HepG2 (cell line): Measurements from ENCODE around the gene RCOR1. TPM values are rescaled to one million over a fixed set of nuclear protein-coding genes. Genes with fewer than 3 reads are reported as not detected.

Experiments
- ATAC-seq: fragments of 200-7000 bp; cut with Tn5 transposase; 3 replicates; pipeline ENCODE4 v1.9.1; 2020; ENCODE audit warnings: mild to moderate bottlenecking, moderate library complexity
- BruUV-seq: library from RNA; stranded (reverse); fragments of 400-500 nt; replicated peaks from 2 replicates; lab custom pipeline; 2021; lab: Mats Ljungman, UMichigan
- CTCF ChIA-PET: fragments of 300-600 bp; formaldehyde crosslinking; extraction: SDS; loops from one replicate; lab custom pipeline; 2021; ENCODE audit warnings: low total read pairs, inconsistent platforms, low intra/inter-chr PET ratio; lab: Yijun Ruan, JAX
- POLR2A ChIA-PET: fragments of 350-600 bp; sonication (Branson Sonifier 250); formaldehyde crosslinking; loops from one replicate; lab custom pipeline; 2020; ENCODE audit warnings: antibody characterized with exemption, inconsistent platforms; lab: Yijun Ruan, JAX
- DNase-seq: peaks from one replicate; pipeline ENCODE4 v3.0.0-alpha.2; 2015; ENCODE audit warnings: low spot score
- FAIRE-seq: peaks from 3 replicates; lab custom pipeline; 2011; peaks lifted over from hg19 to GRCh38; lab: Jason Lieb, UNC
- H2AFZ ChIP-seq: one replicate; pipeline ENCODE4 v1.6.1; 2011; ENCODE audit warnings: low read length, inconsistent platforms
- H3K27ac ChIP-seq: fragments of 300-600 bp; 3 replicates; pipeline ENCODE4 v1.8.0; 2011; ENCODE audit warnings: mixed run types, mild to moderate bottlenecking, mixed read lengths, low read length, inconsistent platforms; ENCODE audit not compliant: insufficient read depth; ENCODE audit errors: extremely low read length
- H3K27me3 ChIP-seq, 2 experiments: fragments of 200-600 bp in 1 of 2; 2 replicates in 1 of 2; 3 replicates in 1 of 2; pipeline versions ENCODE4 v1.6.0 to v1.8.0; 2011; ENCODE audit warnings: low read length in 2 of 2, mild to moderate bottlenecking in 2 of 2, moderate library complexity in 2 of 2, inconsistent platforms in 1 of 2; ENCODE audit not compliant: insufficient read depth in 2 of 2, control insufficient read depth in 1 of 2
- H3K36me3 ChIP-seq, 2 experiments: fragments of 200-600 bp in 1 of 2; replicated peaks in 1 of 2; 2 replicates in 1 of 2; 3 replicates in 1 of 2; pipeline versions ENCODE4 v1.5.1 to v1.8.0; 2011; ENCODE audit warnings: low read length in 2 of 2, inconsistent platforms in 1 of 2; ENCODE audit not compliant: insufficient read depth in 2 of 2, control insufficient read depth in 1 of 2
- H3K4me1 ChIP-seq: 2 replicates; pipeline ENCODE4 v1.5.1; 2012; ENCODE audit warnings: low read length, inconsistent platforms; ENCODE audit not compliant: insufficient read depth
- H3K4me2 ChIP-seq: 2 replicates; pipeline ENCODE4 v1.6.0; 2011; ENCODE audit warnings: low read depth, low read length, inconsistent platforms
- H3K4me3 ChIP-seq, 3 experiments: fragments of 200-600 bp in 1 of 3; sonication (generic), shearing (Covaris generic) in 1 of 3; replicated peaks in 1 of 3; 2 replicates each; pipeline ENCODE4 v1.5.1; 2011 to 2016; ENCODE audit warnings: low read length in 3 of 3, inconsistent platforms in 2 of 3, low read depth in 2 of 3, mild to moderate bottlenecking in 2 of 3, control low read depth in 1 of 3, mixed read lengths in 1 of 3; ENCODE audit not compliant: insufficient read depth in 1 of 3
- H3K79me2 ChIP-seq: one replicate; pipeline ENCODE4 v1.6.1; 2011; ENCODE audit warnings: low read length, inconsistent platforms; ENCODE audit not compliant: insufficient read depth
- H3K9ac ChIP-seq: 2 replicates; pipeline ENCODE4 v1.6.0; 2011; ENCODE audit warnings: mild to moderate bottlenecking, low read depth, low read length, inconsistent platforms; ENCODE audit not compliant: insufficient read depth
- H3K9me3 ChIP-seq: 2 replicates; pipeline ENCODE4 v1.5.1; 2012; ENCODE audit warnings: mild to moderate bottlenecking, low read length
- H4K20me1 ChIP-seq: 2 replicates; pipeline ENCODE4 v1.6.0; 2011; ENCODE audit warnings: inconsistent platforms, mild to moderate bottlenecking, low read length, moderate library complexity; ENCODE audit not compliant: insufficient read depth
- DBP ChIP-seq: sonication (generic); formaldehyde crosslinking; IDR thresholded peaks from 2 replicates; pipeline ENCODE4 v1.4.0; 2020; ENCODE audit warnings: missing genetic modification reagents; ENCODE audit errors: not compliant biosample characterization
- LRRFIP1 ChIP-seq: sonication (generic); formaldehyde crosslinking; conservative IDR thresholded peaks from 2 replicates; pipeline ENCODE4 v1.4.0; 2020; ENCODE audit warnings: missing genetic modification reagents
- RAD51 ChIP-seq: fragments of 450-650 bp; IDR thresholded peaks from 2 replicates; pipeline ENCODE4 v1.6.1; 2016; ENCODE audit warnings: borderline replicate concordance
- REL ChIP-seq: sonication (generic); formaldehyde crosslinking; conservative IDR thresholded peaks from 2 replicates; pipeline ENCODE4 v1.8.0; 2022; ENCODE audit warnings: mild to moderate bottlenecking, missing genetic modification reagents, moderate library complexity
- SIX4 ChIP-seq: sonication (generic); formaldehyde crosslinking; IDR thresholded peaks from 2 replicates; pipeline ENCODE4 v1.4.0; 2020; ENCODE audit warnings: missing genetic modification reagents
- ZSCAN25 ChIP-seq: sonication (generic); formaldehyde crosslinking; IDR thresholded peaks from 2 replicates; pipeline ENCODE4 v1.8.0; 2022; ENCODE audit warnings: mild to moderate bottlenecking, missing genetic modification reagents
- WGBS: methylation state at CpG from one replicate; pipeline ENCODE4 v1.1.6; 2017; ENCODE audit warnings: low lambda C conversion rate; 5-methylcytosine and 5-hydroxymethylcytosine counted together
- in situ Hi-C: cut with HindIII; loops from 2 replicates; pipeline ENCODE4 v1.10.0; 2017; ENCODE audit warnings: low pct_unique_long_range_greater_than_20kb; ENCODE audit not compliant: extremely low pct_ligation_motif_present
- intact Hi-C: fragments of 100-400 bp; cut with micrococcal nuclease; formaldehyde crosslinking; loops from one replicate; pipeline ENCODE4 v1.10.0; 2022; ENCODE audit not compliant: unreplicated experiment
- polyA plus RNA-seq, 8 experiments: library from polyadenylated mRNA; depleted of rRNA in 3 of 8; stranded (reverse) in 7 of 8; unstranded in 1 of 8; fragments of >200 nt; fragmentation: Illumina TruSeq in 4 of 8; extraction: Trizol in 4 of 8; gene quantifications; 2 replicates each; pipeline versions ENCODE4 v1.2.1 to v1.2.3, GENCODE V29; 2011 to 2016; ENCODE audit warnings: low read depth in 4 of 8, missing spikeins in 1 of 8, mixed read lengths in 1 of 8; ENCODE audit not compliant: insufficient read depth in 1 of 8
- total RNA-seq, 5 experiments: library from RNA; depleted of rRNA; stranded (reverse); fragments of >200 nt; fragmentation: Illumina TruSeq; extraction: Trizol; gene quantifications; 2 replicates each; pipeline ENCODE4 v1.2.3, GENCODE V29; 2016; ENCODE audit warnings: low read depth in 1 of 5
- TF ChIP-seq, protein P1 (sequence below): IDR thresholded peaks from 2 replicates; pipeline ENCODE4 v1.6.1; 2016; ENCODE audit warnings: mild to moderate bottlenecking
- TF ChIP-seq, protein P2 (sequence below): sonication (generic); formaldehyde crosslinking; IDR thresholded peaks from 2 replicates; pipeline ENCODE4 v1.4.0; 2020; ENCODE audit warnings: missing genetic modification reagents

Gene RCOR1
- total and polyA plus RNA-seq, 2 of the 13 experiments (the other 11 are each of a cell fraction or from before 2014, with no cell fraction given), result 10.2 to 11.1 TPM

- Histone ChIP-seq H3K4me3 (no peak overlapping the region), H3K27ac (no peak overlapping the region), H3K4me1 (peaks cover 81% of the 10 kb centered on the region), H3K4me2 (no peak overlapping the region), H3K9ac (no peak overlapping the region), H4K20me1 (peaks cover 29% of the 10 kb centered on the region), H2AFZ (no peak overlapping the region), H3K9me3 (no peaks in the 10 kb centered on the region), H3K36me3 (no peaks in the 10 kb centered on the region; a peak in 1 of 5 replicates), H3K79me2 (peaks cover 64% of the 10 kb centered on the region), H3K27me3 (no peaks in the 10 kb centered on the region)
- in situ Hi-C loops (loop anchor here (10.0 kb wide), 1 partner anchor 222 kb away; no protein-coding TSS in a partner anchor), intact Hi-C loops (loop anchor here (5.0 kb wide), 1 partner anchor 230 kb away; the partner anchor contains the start of gene AMN)
- TF ChIP-seq, protein P1, sequence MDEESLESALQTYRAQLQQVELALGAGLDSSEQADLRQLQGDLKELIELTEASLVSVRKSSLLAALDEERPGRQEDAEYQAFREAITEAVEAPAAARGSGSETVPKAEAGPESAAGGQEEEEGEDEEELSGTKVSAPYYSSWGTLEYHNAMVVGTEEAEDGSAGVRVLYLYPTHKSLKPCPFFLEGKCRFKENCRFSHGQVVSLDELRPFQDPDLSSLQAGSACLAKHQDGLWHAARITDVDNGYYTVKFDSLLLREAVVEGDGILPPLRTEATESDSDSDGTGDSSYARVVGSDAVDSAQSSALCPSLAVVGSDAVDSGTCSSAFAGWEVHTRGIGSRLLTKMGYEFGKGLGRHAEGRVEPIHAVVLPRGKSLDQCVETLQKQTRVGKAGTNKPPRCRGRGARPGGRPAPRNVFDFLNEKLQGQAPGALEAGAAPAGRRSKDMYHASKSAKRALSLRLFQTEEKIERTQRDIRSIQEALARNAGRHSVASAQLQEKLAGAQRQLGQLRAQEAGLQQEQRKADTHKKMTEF, result no peak
- TF ChIP-seq ZSCAN25, result no peak
- TF ChIP-seq, protein P2, sequence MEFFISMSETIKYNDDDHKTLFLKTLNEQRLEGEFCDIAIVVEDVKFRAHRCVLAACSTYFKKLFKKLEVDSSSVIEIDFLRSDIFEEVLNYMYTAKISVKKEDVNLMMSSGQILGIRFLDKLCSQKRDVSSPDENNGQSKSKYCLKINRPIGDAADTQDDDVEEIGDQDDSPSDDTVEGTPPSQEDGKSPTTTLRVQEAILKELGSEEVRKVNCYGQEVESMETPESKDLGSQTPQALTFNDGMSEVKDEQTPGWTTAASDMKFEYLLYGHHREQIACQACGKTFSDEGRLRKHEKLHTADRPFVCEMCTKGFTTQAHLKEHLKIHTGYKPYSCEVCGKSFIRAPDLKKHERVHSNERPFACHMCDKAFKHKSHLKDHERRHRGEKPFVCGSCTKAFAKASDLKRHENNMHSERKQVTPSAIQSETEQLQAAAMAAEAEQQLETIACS, result no peak
- TF ChIP-seq REL (CRISPR knock-in tag), result no peak
- no peak for TF ChIP-seq SIX4 (CRISPR knock-in tag)
- TF ChIP-seq DBP (CRISPR knock-in tag), result no peak
- TF ChIP-seq RAD51, result no peak
- TF ChIP-seq LRRFIP1 (CRISPR knock-in tag), result no peak
- over 99% methylated on average over 4 of the region's 4 CpGs for WGBS
- ATAC-seq, result no peak
- CTCF ChIA-PET, result no interaction called here
- BruUV-seq, result no TSS peak
- FAIRE-seq, result no peak
- POLR2A ChIA-PET, result no interaction called here
- DNase-seq, result no peak
Measured at GRCh38 chr14:102692334-102692733, 99.9 kb downstream of the RCOR1 start.
